ENCODE results near the gene SRCAP.

DNA sequence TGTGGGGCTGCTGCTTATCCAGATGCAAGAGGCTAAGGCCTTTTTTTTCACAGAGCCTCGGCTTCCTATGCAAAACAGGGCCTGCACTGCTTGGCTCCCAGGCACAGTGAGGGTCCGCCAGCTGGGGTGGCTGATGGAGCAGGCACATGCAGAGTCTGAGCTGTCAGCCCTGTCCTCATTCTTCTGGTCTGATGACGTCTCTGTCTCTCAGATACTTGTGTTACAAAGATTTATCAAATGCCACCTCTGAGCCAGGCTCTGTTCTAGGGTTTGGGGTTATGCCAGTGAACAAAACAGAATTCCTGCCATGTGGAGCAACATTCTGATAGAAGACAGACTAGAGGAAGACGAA lies 67.9 kb downstream of the SRCAP start:
- no peak for TF ChIP-seq SRF (IDR thresholded peaks at IDR 0.05; ENCODE audit: low read depth, low read length)
- no peak for TF ChIP-seq CHD2 (IDR thresholded peaks at IDR 0.05; ENCODE audit: low read length)
- no peak for TF ChIP-seq CTCF (IDR thresholded peaks at IDR 0.05; ENCODE audit: control extremely low read depth in 1 of 3, insufficient read depth in 1 of 3, low read depth in 1 of 3, low read length in 3 of 3)
- TF ChIP-seq CHD1 (IDR thresholded peaks at IDR 0.05; ENCODE audit: low read depth, low read length): no peak

All from H1 (cell line).